PFSK-1 (cell line): Measurements from ENCODE around the gene HOXC11.

ENCODE experiments used
- FOXP2 ChIP-seq: optimal IDR thresholded peaks from 2 replicates; pipeline ENCODE3; 2011; ENCODE audit warnings: borderline replicate concordance, control low read depth, inconsistent platforms; ENCODE audit not compliant: insufficient read depth; ENCODE audit errors: extremely low read length, extremely low read depth
- POLR2AphosphoS5 ChIP-seq: IDR thresholded peaks from 2 replicates; pipeline ENCODE4 v1.6.1; 2012; ENCODE audit warnings: low read depth, mild to moderate bottlenecking, control low read depth, low read length, moderate library complexity
- REST ChIP-seq, 2 experiments: IDR thresholded peaks; 2 replicates each; pipeline versions ENCODE4 v1.6.1 to v1.8.0; 2011 to 2012; ENCODE audit warnings: low read depth in 2 of 2, low read length in 2 of 2, control low read depth in 1 of 2, inconsistent platforms in 1 of 2, mild to moderate bottlenecking in 1 of 2, moderate library complexity in 1 of 2; ENCODE audit not compliant: insufficient read depth in 1 of 2
- SIN3A ChIP-seq: IDR thresholded peaks from 2 replicates; pipeline ENCODE4 v1.6.1; 2012; ENCODE audit warnings: mild to moderate bottlenecking, low read length, moderate library complexity, borderline replicate concordance; ENCODE audit not compliant: insufficient read depth
- TAF1 ChIP-seq: IDR thresholded peaks from 2 replicates; pipeline ENCODE4 v1.6.1; 2012; ENCODE audit warnings: low read length, control low read depth, borderline replicate concordance; ENCODE audit not compliant: insufficient read depth

Gene HOXC11

GRCh38 chr12:54004841-54005530, 32.1 kb downstream of the HOXC11 start:
- TF ChIP-seq TAF1 (no peak), FOXP2 (peak; percentile 34), SIN3A (no peak), POLR2AphosphoS5 (no peak), REST (IDR thresholded peaks at IDR 0.05; ENCODE audit: insufficient read depth in 1 of 2, low read depth in 2 of 2, low read length in 2 of 2) (no peak)

GRCh38 chr12:54005531-54005852, 32.6 kb downstream of the HOXC11 start:
- TF ChIP-seq TAF1 (no peak), FOXP2 (no peak), SIN3A (no peak), POLR2AphosphoS5 (no peak), REST (IDR thresholded peaks at IDR 0.05; ENCODE audit: insufficient read depth in 1 of 2, low read depth in 2 of 2, low read length in 2 of 2) (no peak)

- TF ChIP-seq FOXP2: peak; percentile 36
- TF ChIP-seq TAF1: no peak
- no peak for TF ChIP-seq POLR2AphosphoS5
These were observed 33.1 kb downstream of the HOXC11 start for GRCh38 chr12:54005853-54006558.

- TF ChIP-seq POLR2AphosphoS5 (no peak), REST (IDR thresholded peaks at IDR 0.05; ENCODE audit: insufficient read depth in 1 of 2, low read depth in 2 of 2, low read length in 2 of 2) (no peak), SIN3A (no peak), FOXP2 (no peak), TAF1 (no peak)
These were observed 33.8 kb downstream of the HOXC11 start for GRCh38 chr12:54006559-54007220.

- TF ChIP-seq POLR2AphosphoS5 (no peak), FOXP2 (no peak), SIN3A (no peak), REST (IDR thresholded peaks at IDR 0.05; ENCODE audit: insufficient read depth in 1 of 2, low read depth in 2 of 2, low read length in 2 of 2) (no peak), TAF1 (no peak)
These were observed 34.8 kb downstream of the HOXC11 start for GRCh38 chr12:54007538-54008259.
